HepG2 (cell line): Measurements from ENCODE around the gene ZNF10. TPM values are rescaled to one million over a fixed set of nuclear protein-coding genes. Genes with fewer than 3 reads are reported as not detected.
A peak's percentile ranks its signal among the peaks of the same experiment; 100 is the strongest.

ENCODE experiments used
- ATAC-seq: fragments of 200-7000 bp; cut with Tn5 transposase; 3 replicates; pipeline ENCODE4 v1.9.1; 2020; ENCODE audit warnings: mild to moderate bottlenecking, moderate library complexity
- BruUV-seq: library from RNA; stranded (reverse); fragments of 400-500 nt; replicated peaks from 2 replicates; lab custom pipeline; 2021; lab: Mats Ljungman, UMichigan
- CTCF ChIA-PET: fragments of 300-600 bp; formaldehyde crosslinking; extraction: SDS; loops from one replicate; lab custom pipeline; 2021; ENCODE audit warnings: low total read pairs, inconsistent platforms, low intra/inter-chr PET ratio; lab: Yijun Ruan, JAX
- POLR2A ChIA-PET: fragments of 350-600 bp; sonication (Branson Sonifier 250); formaldehyde crosslinking; loops from one replicate; lab custom pipeline; 2020; ENCODE audit warnings: antibody characterized with exemption, inconsistent platforms; lab: Yijun Ruan, JAX
- DNase-seq: peaks from one replicate; pipeline ENCODE4 v3.0.0-alpha.2; 2015; ENCODE audit warnings: low spot score
- FAIRE-seq: peaks from 3 replicates; lab custom pipeline; 2011; peaks lifted over from hg19 to GRCh38; lab: Jason Lieb, UNC
- H2AFZ ChIP-seq: one replicate; pipeline ENCODE4 v1.6.1; 2011; ENCODE audit warnings: low read length, inconsistent platforms
- H3K27ac ChIP-seq: fragments of 300-600 bp; 3 replicates; pipeline ENCODE4 v1.8.0; 2011; ENCODE audit warnings: mixed run types, mild to moderate bottlenecking, mixed read lengths, low read length, inconsistent platforms; ENCODE audit not compliant: insufficient read depth; ENCODE audit errors: extremely low read length
- H3K27me3 ChIP-seq, 2 experiments: fragments of 200-600 bp in 1 of 2; 2 replicates in 1 of 2; 3 replicates in 1 of 2; pipeline versions ENCODE4 v1.6.0 to v1.8.0; 2011; ENCODE audit warnings: low read length in 2 of 2, mild to moderate bottlenecking in 2 of 2, moderate library complexity in 2 of 2, inconsistent platforms in 1 of 2; ENCODE audit not compliant: insufficient read depth in 2 of 2, control insufficient read depth in 1 of 2
- H3K36me3 ChIP-seq, 2 experiments: fragments of 200-600 bp in 1 of 2; replicated peaks in 1 of 2; 2 replicates in 1 of 2; 3 replicates in 1 of 2; pipeline versions ENCODE4 v1.5.1 to v1.8.0; 2011; ENCODE audit warnings: low read length in 2 of 2, inconsistent platforms in 1 of 2; ENCODE audit not compliant: insufficient read depth in 2 of 2, control insufficient read depth in 1 of 2
- H3K4me1 ChIP-seq: 2 replicates; pipeline ENCODE4 v1.5.1; 2012; ENCODE audit warnings: low read length, inconsistent platforms; ENCODE audit not compliant: insufficient read depth
- H3K4me2 ChIP-seq: 2 replicates; pipeline ENCODE4 v1.6.0; 2011; ENCODE audit warnings: low read depth, low read length, inconsistent platforms
- H3K4me3 ChIP-seq, 3 experiments: fragments of 200-600 bp in 1 of 3; sonication (generic), shearing (Covaris generic) in 1 of 3; replicated peaks in 1 of 3; 2 replicates each; pipeline ENCODE4 v1.5.1; 2011 to 2016; ENCODE audit warnings: low read length in 3 of 3, inconsistent platforms in 2 of 3, low read depth in 2 of 3, mild to moderate bottlenecking in 2 of 3, control low read depth in 1 of 3, mixed read lengths in 1 of 3; ENCODE audit not compliant: insufficient read depth in 1 of 3
- H3K79me2 ChIP-seq: one replicate; pipeline ENCODE4 v1.6.1; 2011; ENCODE audit warnings: low read length, inconsistent platforms; ENCODE audit not compliant: insufficient read depth
- H3K9ac ChIP-seq: 2 replicates; pipeline ENCODE4 v1.6.0; 2011; ENCODE audit warnings: mild to moderate bottlenecking, low read depth, low read length, inconsistent platforms; ENCODE audit not compliant: insufficient read depth
- H3K9me3 ChIP-seq: 2 replicates; pipeline ENCODE4 v1.5.1; 2012; ENCODE audit warnings: mild to moderate bottlenecking, low read length
- H4K20me1 ChIP-seq: 2 replicates; pipeline ENCODE4 v1.6.0; 2011; ENCODE audit warnings: inconsistent platforms, mild to moderate bottlenecking, low read length, moderate library complexity; ENCODE audit not compliant: insufficient read depth
- DZIP1 ChIP-seq: sonication (generic); formaldehyde crosslinking; IDR thresholded peaks from 2 replicates; pipeline ENCODE4 v1.5.0; 2020; ENCODE audit warnings: mild to moderate bottlenecking, missing genetic modification reagents
- EZH2 ChIP-seq: conservative IDR thresholded peaks from 2 replicates; pipeline ENCODE4 v1.6.1; 2012; ENCODE audit warnings: mild to moderate bottlenecking, low read depth, low read length, moderate library complexity
- KLF9 ChIP-seq: IDR thresholded peaks from 2 replicates; pipeline ENCODE4 v1.6.1; 2016; ENCODE audit warnings: low read depth
- PAWR ChIP-seq: sonication (generic); formaldehyde crosslinking; IDR thresholded peaks from 2 replicates; pipeline ENCODE4 v1.4.0; 2020; ENCODE audit warnings: missing genetic modification reagents, mild to moderate bottlenecking, borderline replicate concordance
- ZBTB1 ChIP-seq: sonication (generic); formaldehyde crosslinking; IDR thresholded peaks from 2 replicates; pipeline ENCODE4 v1.4.0; 2020; ENCODE audit warnings: missing genetic modification reagents, borderline replicate concordance
- ZKSCAN1 ChIP-seq: fragments of 150-350 bp; IDR thresholded peaks from 2 replicates; pipeline ENCODE4 v1.6.1; 2014; ENCODE audit warnings: low read length
- ZNF274 ChIP-seq: sonication (generic); formaldehyde crosslinking; IDR thresholded peaks from 2 replicates; pipeline ENCODE4 v1.5.1; 2020; ENCODE audit warnings: mild to moderate bottlenecking, missing genetic modification reagents
- WGBS: methylation state at CpG from one replicate; pipeline ENCODE4 v1.1.6; 2017; ENCODE audit warnings: low lambda C conversion rate; 5-methylcytosine and 5-hydroxymethylcytosine counted together
- in situ Hi-C: cut with HindIII; loops from 2 replicates; pipeline ENCODE4 v1.10.0; 2017; ENCODE audit warnings: low pct_unique_long_range_greater_than_20kb; ENCODE audit not compliant: extremely low pct_ligation_motif_present
- intact Hi-C: fragments of 100-400 bp; cut with micrococcal nuclease; formaldehyde crosslinking; loops from one replicate; pipeline ENCODE4 v1.10.0; 2022; ENCODE audit not compliant: unreplicated experiment
- polyA plus RNA-seq, 8 experiments: library from polyadenylated mRNA; depleted of rRNA in 3 of 8; stranded (reverse) in 7 of 8; unstranded in 1 of 8; fragments of >200 nt; fragmentation: Illumina TruSeq in 4 of 8; extraction: Trizol in 4 of 8; gene quantifications; 2 replicates each; pipeline versions ENCODE4 v1.2.1 to v1.2.3, GENCODE V29; 2011 to 2016; ENCODE audit warnings: low read depth in 4 of 8, missing spikeins in 1 of 8, mixed read lengths in 1 of 8; ENCODE audit not compliant: insufficient read depth in 1 of 8
- total RNA-seq, 5 experiments: library from RNA; depleted of rRNA; stranded (reverse); fragments of >200 nt; fragmentation: Illumina TruSeq; extraction: Trizol; gene quantifications; 2 replicates each; pipeline ENCODE4 v1.2.3, GENCODE V29; 2016; ENCODE audit warnings: low read depth in 1 of 5
- TF ChIP-seq, protein P1 (sequence below): sonication (generic); formaldehyde crosslinking; IDR thresholded peaks from 2 replicates; pipeline ENCODE4 v1.5.1; 2020; ENCODE audit warnings: missing genetic modification reagents, mild to moderate bottlenecking, borderline replicate concordance
- TF ChIP-seq, protein P2 (sequence below): sonication (generic); formaldehyde crosslinking; IDR thresholded peaks from 2 replicates; pipeline ENCODE4 v1.4.0; 2020; ENCODE audit warnings: missing genetic modification reagents

Gene ZNF10
- total and polyA plus RNA-seq, 2 of the 13 experiments (the other 11 are each of a cell fraction or from before 2014, with no cell fraction given): 2.9 to 6.5 TPM

GRCh38 chr12:133156125-133156690 lies 25.8 kb downstream of the ZNF10 start:
- Histone ChIP-seq H4K20me1 (no peaks in the 10 kb centered on the region), H2AFZ (no peak overlapping the region), H3K36me3 (peaks cover 25 to 52% of the 10 kb centered on the region in 2 experiments), H3K4me3 (no peak overlapping the region), H3K4me2 (no peak overlapping the region), H3K79me2 (no peaks in the 10 kb centered on the region)
- in situ Hi-C loops: no loop called here
- ATAC-seq: no peak
- DNase-seq: no peak
- BruUV-seq: no TSS peak
- no peak for FAIRE-seq
- WGBS: 94% methylated on average over 2 of the region's 2 CpGs
- intact Hi-C loops: no loop called here
- POLR2A ChIA-PET: no interaction called here
- CTCF ChIA-PET: no interaction called here
- TF ChIP-seq DZIP1 (no peak), ZNF274 (CRISPR knock-in tag) (peak; percentile 83; the same call in 1 of the 2 replicates), ZKSCAN1 (no peak)
- TF ChIP-seq, all 625 proteins: peak for 1
- H3K9me3 ChIP-seq: peaks cover 95% of the 10 kb centered on the region
- H3K27ac ChIP-seq: no peak overlapping the region
- H3K4me1 ChIP-seq: no peaks in the 10 kb centered on the region
- no peaks in the 10 kb centered on the region; a peak in 1 of 5 replicates for H3K27me3 ChIP-seq
- no peak overlapping the region for H3K9ac ChIP-seq

- in situ Hi-C loops: no loop called here
- intact Hi-C loops: no loop called here
- CTCF ChIA-PET: no interaction called here
- H3K27me3 ChIP-seq: no peaks in the 10 kb centered on the region
- H3K79me2 ChIP-seq: no peaks in the 10 kb centered on the region
- no peak for ATAC-seq
- H3K9ac ChIP-seq: no peak overlapping the region
- no peak overlapping the region for H3K4me3 ChIP-seq
- POLR2A ChIA-PET: no interaction called here
- WGBS: 53% methylated on average over 3 of the region's 3 CpGs
- H3K9me3 ChIP-seq: peaks cover 85% of the 10 kb centered on the region
- no peak overlapping the region for H2AFZ ChIP-seq
- no TSS peak for BruUV-seq
- H4K20me1 ChIP-seq: no peaks in the 10 kb centered on the region
- DNase-seq: no peak
- no peaks in the 10 kb centered on the region for H3K4me1 ChIP-seq
- no peak overlapping the region for H3K27ac ChIP-seq
- no peaks in the 10 kb centered on the region for H3K36me3 ChIP-seq
- no peak for FAIRE-seq
- no peak overlapping the region for H3K4me2 ChIP-seq
- TF ChIP-seq, protein P1, sequence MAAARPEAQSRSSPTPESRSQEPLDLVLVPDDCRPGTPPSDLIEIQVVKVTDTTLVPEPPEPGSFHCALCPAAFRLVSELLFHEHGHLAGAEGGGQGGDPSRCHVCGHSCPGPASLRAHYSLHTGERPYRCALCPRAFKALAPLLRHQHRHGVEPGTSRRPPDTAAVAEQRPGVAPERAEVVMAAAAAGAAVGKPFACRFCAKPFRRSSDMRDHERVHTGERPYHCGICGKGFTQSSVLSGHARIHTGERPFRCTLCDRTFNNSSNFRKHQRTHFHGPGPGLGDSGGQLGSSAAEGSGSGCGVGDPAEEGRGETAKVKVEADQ (CRISPR knock-in tag): no peak
- TF ChIP-seq PAWR (CRISPR knock-in tag): no peak
- TF ChIP-seq EZH2: no peak
- TF ChIP-seq, protein P2, sequence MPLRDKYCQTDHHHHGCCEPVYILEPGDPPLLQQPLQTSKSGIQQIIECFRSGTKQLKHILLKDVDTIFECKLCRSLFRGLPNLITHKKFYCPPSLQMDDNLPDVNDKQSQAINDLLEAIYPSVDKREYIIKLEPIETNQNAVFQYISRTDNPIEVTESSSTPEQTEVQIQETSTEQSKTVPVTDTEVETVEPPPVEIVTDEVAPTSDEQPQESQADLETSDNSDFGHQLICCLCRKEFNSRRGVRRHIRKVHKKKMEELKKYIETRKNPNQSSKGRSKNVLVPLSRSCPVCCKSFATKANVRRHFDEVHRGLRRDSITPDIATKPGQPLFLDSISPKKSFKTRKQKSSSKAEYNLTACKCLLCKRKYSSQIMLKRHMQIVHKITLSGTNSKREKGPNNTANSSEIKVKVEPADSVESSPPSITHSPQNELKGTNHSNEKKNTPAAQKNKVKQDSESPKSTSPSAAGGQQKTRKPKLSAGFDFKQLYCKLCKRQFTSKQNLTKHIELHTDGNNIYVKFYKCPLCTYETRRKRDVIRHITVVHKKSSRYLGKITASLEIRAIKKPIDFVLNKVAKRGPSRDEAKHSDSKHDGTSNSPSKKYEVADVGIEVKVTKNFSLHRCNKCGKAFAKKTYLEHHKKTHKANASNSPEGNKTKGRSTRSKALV (CRISPR knock-in tag): no peak
- TF ChIP-seq KLF9: no peak
- no peak for TF ChIP-seq ZBTB1 (CRISPR knock-in tag)
Observed at GRCh38 chr12:133165776-133166175, 35.3 kb downstream of the ZNF10 start.
